DND-41 (cell line): Measurements from ENCODE around the gene PSMA8.
"Not testable (repeated sequence)": the region's sequence is repeated elsewhere in the genome, so short reads cannot be mapped to it uniquely, and the experiment has no call there.

Experiments used
- ATAC-seq: fragments of 200-7000 bp; cut with Tn5 transposase; 3 replicates; pipeline ENCODE4 v1.9.1; 2021; ENCODE audit warnings: low read depth; ENCODE audit not compliant: insufficient read depth
- DNase-seq: peaks from one replicate; pipeline ENCODE4 v3.0.0-alpha.2; 2020
- H2AFZ ChIP-seq: 2 replicates; pipeline ENCODE4 v1.6.0; 2012; ENCODE audit warnings: low read depth, low read length
- H3K27ac ChIP-seq: 2 replicates; pipeline ENCODE4 v1.5.1; 2012; ENCODE audit warnings: low read length, inconsistent platforms
- H3K27me3 ChIP-seq: fragments of 200-600 bp; sonication (generic); 2 replicates; pipeline ENCODE4 v1.6.0; 2012; ENCODE audit warnings: low read length, mild to moderate bottlenecking, inconsistent platforms; ENCODE audit not compliant: insufficient read depth, poor library complexity
- H3K36me3 ChIP-seq: 2 replicates; pipeline ENCODE4 v1.5.1; 2012; ENCODE audit warnings: low read length, inconsistent platforms; ENCODE audit not compliant: insufficient read depth
- H3K4me1 ChIP-seq: 2 replicates; pipeline ENCODE4 v1.5.1; 2012; ENCODE audit warnings: mild to moderate bottlenecking, low read length; ENCODE audit not compliant: insufficient read depth
- H3K4me2 ChIP-seq: 2 replicates; pipeline ENCODE4 v1.6.0; 2012; ENCODE audit warnings: mild to moderate bottlenecking, moderate library complexity, low read length, inconsistent platforms; ENCODE audit not compliant: insufficient read depth
- H3K4me3 ChIP-seq, 2 experiments: fragments of 200-600 bp in 1 of 2; shearing (Covaris generic) in 1 of 2; 2 replicates each; pipeline ENCODE4 v1.5.1; 2012 to 2016; ENCODE audit warnings: inconsistent platforms in 2 of 2, low read length in 2 of 2, mild to moderate bottlenecking in 2 of 2, low read depth in 1 of 2, moderate library complexity in 1 of 2
- H3K79me2 ChIP-seq: 2 replicates; pipeline ENCODE4 v1.6.0; 2012; ENCODE audit warnings: low read length, inconsistent platforms; ENCODE audit not compliant: insufficient read depth
- H3K9ac ChIP-seq: 2 replicates; pipeline ENCODE4 v1.6.0; 2012; ENCODE audit warnings: low read depth, mild to moderate bottlenecking, inconsistent platforms, low read length, moderate library complexity
- H3K9me3 ChIP-seq: 2 replicates; pipeline ENCODE4 v1.5.1; 2012; ENCODE audit warnings: low read length, moderate library complexity, mild to moderate bottlenecking, inconsistent platforms; ENCODE audit not compliant: insufficient read depth, severe bottlenecking
- H4K20me1 ChIP-seq: 2 replicates; pipeline ENCODE4 v1.6.0; 2012; ENCODE audit warnings: low read length; ENCODE audit not compliant: insufficient read depth
- EZH2 ChIP-seq: IDR thresholded peaks from 3 replicates; pipeline ENCODE4 v1.6.1; 2012; ENCODE audit warnings: borderline replicate concordance, low read depth, mild to moderate bottlenecking, moderate library complexity, low read length, inconsistent platforms; ENCODE audit not compliant: severe bottlenecking
- TF ChIP-seq, protein P1 (sequence below): IDR thresholded peaks from 2 replicates; pipeline ENCODE4 v1.5.1; 2012; ENCODE audit warnings: borderline replicate concordance, low read length, moderate library complexity, mild to moderate bottlenecking; ENCODE audit not compliant: poor library complexity, severe bottlenecking; ENCODE audit errors: extremely low read depth

PSMA8 gene

DNA sequence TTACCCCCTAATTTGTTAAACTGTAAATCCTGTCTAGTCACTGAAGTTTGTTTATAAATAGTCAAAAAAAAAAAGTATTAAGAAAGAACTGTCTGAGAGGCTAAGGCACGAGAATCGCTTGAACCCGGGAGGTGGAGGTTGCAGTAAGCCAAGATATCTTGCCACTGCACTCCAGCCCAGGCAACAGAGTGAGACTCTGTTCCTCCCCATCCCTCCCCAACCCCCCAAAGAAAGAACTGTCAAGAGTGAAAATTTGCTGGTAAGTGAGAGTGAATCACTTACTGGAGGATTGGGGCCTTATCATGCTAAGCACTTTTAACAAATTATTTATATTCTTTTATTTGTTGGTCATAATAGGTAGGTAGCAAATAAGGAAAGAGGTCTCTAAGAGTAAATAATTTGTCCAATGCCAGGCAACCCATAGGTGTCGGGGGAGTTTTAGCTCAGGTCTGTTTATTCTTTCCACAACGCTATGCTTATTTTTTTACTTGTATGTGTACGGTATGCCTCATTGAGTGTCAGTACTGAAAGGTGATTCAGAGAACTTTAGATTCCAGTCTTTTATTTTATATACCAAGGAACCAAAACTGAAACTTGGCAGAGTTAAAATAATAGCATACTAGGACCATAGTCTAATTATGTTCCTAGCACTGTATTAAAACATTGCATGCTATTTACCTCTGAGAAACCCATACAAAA lies 95.0 kb downstream of the PSMA8 start:
- peak overlapping the region; percentile 73; the same call in 1 of the 2 replicates for H3K9ac ChIP-seq
- no peaks in the 10 kb centered on the region for H3K27me3 ChIP-seq
- peak overlapping the region in 1 of 2 experiments; percentile 76; a peak in 1 of 4 replicates for H3K4me3 ChIP-seq
- peak overlapping the region; percentile 86 for H3K4me2 ChIP-seq
- DNase-seq, result no peak
- H2AFZ ChIP-seq, result no peak overlapping the region
- TF ChIP-seq, protein P1, sequence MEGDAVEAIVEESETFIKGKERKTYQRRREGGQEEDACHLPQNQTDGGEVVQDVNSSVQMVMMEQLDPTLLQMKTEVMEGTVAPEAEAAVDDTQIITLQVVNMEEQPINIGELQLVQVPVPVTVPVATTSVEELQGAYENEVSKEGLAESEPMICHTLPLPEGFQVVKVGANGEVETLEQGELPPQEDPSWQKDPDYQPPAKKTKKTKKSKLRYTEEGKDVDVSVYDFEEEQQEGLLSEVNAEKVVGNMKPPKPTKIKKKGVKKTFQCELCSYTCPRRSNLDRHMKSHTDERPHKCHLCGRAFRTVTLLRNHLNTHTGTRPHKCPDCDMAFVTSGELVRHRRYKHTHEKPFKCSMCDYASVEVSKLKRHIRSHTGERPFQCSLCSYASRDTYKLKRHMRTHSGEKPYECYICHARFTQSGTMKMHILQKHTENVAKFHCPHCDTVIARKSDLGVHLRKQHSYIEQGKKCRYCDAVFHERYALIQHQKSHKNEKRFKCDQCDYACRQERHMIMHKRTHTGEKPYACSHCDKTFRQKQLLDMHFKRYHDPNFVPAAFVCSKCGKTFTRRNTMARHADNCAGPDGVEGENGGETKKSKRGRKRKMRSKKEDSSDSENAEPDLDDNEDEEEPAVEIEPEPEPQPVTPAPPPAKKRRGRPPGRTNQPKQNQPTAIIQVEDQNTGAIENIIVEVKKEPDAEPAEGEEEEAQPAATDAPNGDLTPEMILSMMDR, result no peak
- no peak for TF ChIP-seq EZH2
- H4K20me1 ChIP-seq, result peaks cover 4% of the 10 kb centered on the region; the same call in 1 of the 2 replicates
- no peaks in the 10 kb centered on the region; the same call in 1 of the 2 replicates for H3K36me3 ChIP-seq
- no peak overlapping the region for H3K27ac ChIP-seq
- no peaks in the 10 kb centered on the region for H3K9me3 ChIP-seq
- peaks cover 58% of the 10 kb centered on the region for H3K79me2 ChIP-seq
- no peak for ATAC-seq
- peaks cover 38% of the 10 kb centered on the region for H3K4me1 ChIP-seq

DNA sequence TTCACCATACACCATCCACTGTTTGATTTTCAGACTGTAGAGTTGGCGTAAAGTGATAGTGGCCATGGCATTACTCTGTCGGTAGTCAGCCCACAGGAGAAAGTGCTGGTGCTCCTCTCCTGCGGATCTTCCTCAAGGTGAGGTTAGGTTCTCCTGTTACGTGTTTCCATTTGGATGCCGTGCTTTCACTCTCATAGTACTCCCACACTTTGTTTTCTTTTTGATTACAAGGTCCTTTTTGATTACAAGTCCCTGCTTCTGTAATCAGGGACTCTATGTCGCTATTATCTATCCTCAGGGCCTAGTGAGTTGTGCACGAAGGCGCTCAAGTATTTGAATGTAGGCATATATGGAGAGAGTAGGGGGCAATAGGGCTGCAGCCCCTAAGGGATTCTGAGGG lies 96.8 kb downstream of the PSMA8 start:
- Histone ChIP-seq H3K9ac (no peak overlapping the region), H3K36me3 (no peaks in the 10 kb centered on the region; the same call in 1 of the 2 replicates), H3K4me1 (peaks cover 33% of the 10 kb centered on the region), H3K4me2 (peak overlapping the region; percentile 26), H3K27me3 (no peaks in the 10 kb centered on the region), H3K9me3 (no peaks in the 10 kb centered on the region), H3K4me3 (no peak overlapping the region), H2AFZ (no peak overlapping the region), H3K79me2 (peaks cover 65% of the 10 kb centered on the region), H4K20me1 (peaks cover 4% of the 10 kb centered on the region; the same call in 1 of the 2 replicates), H3K27ac (no peak overlapping the region)
- TF ChIP-seq, protein P1, result no peak
- TF ChIP-seq EZH2, result no peak
- ATAC-seq, result no peak
- no peak for DNase-seq

DNA sequence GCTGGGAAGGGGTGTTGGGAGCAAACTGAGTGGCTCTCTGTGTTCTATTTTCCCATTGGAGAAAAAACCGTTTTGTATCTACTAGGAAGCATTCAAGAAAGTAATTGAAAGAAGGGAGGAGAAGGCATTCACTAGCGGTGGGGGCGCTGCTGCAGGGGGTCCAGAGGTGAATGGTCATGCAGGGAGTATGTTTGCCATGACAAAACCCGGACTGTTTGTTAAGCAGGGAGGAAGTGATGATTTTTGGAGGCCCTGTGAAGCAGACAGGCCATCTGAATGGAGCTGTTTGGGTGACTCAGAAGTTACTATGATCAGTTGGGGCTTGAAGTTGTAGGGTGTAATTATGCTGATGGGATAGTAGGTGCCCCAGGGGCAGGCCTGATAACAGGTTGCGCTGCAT lies 99.5 kb downstream of the PSMA8 start:
- TF ChIP-seq EZH2, result no peak
- TF ChIP-seq, protein P1, result no peak
- H3K36me3 ChIP-seq, result no peaks in the 10 kb centered on the region
- H3K27ac ChIP-seq, result no peak overlapping the region
- no peak overlapping the region for H3K4me3 ChIP-seq
- ATAC-seq (no peak), DNase-seq (no peak)
- peaks cover 51% of the 10 kb centered on the region for H3K79me2 ChIP-seq
- H3K9ac ChIP-seq, result no peak overlapping the region
- peaks cover 15% of the 10 kb centered on the region for H3K4me1 ChIP-seq
- no peak overlapping the region for H2AFZ ChIP-seq
- H4K20me1 ChIP-seq, result no peaks in the 10 kb centered on the region; the same call in 1 of the 2 replicates
- no peaks in the 10 kb centered on the region for H3K27me3 ChIP-seq
- no peaks in the 10 kb centered on the region for H3K9me3 ChIP-seq
- no peak overlapping the region for H3K4me2 ChIP-seq

DNA sequence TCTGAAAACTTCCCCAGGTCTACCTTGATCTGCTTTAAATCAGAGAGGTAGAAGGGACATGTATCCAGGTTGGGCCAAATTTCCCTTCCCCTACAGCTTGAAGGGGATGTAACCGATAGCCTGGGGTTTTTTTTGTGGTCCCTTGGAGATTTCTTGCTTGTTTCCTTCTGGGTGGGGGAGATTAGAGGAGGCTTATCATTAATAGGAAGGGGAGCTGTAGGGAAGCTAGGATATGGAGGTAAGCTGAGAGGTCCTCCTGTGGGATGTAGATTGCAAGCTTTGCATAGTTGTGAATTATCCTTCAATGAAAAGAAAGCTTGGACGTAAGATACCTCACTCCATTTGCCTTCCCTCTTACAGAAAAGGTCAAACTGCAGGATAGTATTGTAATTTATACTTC lies 103.7 kb downstream of the PSMA8 start:
- DNase-seq, H3K4me2 ChIP-seq, H3K4me3 ChIP-seq, H4K20me1 ChIP-seq, H3K4me1 ChIP-seq, H3K27me3 ChIP-seq, H3K9ac ChIP-seq, H3K27ac ChIP-seq, H2AFZ ChIP-seq, ATAC-seq, H3K36me3 ChIP-seq, H3K9me3 ChIP-seq: not testable (repeated sequence)
- H3K79me2 ChIP-seq, result peaks cover 18% of the 10 kb centered on the region; the same call in 1 of the 2 replicates

DNA sequence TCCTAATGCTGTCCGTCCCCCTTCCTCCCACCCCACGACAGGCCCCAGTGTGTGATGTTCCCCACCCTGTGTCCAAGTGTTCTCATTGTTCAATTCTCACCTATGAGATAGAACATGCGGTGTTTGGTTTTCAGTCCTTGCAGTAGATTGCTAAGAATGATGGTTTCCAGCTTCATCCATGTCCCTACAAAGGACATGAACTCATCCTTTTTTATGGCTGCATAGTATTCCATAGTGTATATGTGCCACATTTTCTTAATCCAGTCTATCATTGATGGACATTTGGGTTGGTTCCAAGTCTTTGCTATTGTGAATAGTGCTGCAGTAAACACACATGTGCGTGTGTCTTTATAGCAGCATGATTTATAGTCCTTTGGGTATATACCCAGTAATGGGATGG lies 105.0 kb downstream of the PSMA8 start:
- H3K4me2 ChIP-seq, DNase-seq, ATAC-seq, H3K79me2 ChIP-seq, H3K36me3 ChIP-seq, H2AFZ ChIP-seq, H3K9ac ChIP-seq, H3K4me3 ChIP-seq, H3K4me1 ChIP-seq, H4K20me1 ChIP-seq, H3K9me3 ChIP-seq, H3K27ac ChIP-seq, H3K27me3 ChIP-seq: not testable (repeated sequence)

DNA sequence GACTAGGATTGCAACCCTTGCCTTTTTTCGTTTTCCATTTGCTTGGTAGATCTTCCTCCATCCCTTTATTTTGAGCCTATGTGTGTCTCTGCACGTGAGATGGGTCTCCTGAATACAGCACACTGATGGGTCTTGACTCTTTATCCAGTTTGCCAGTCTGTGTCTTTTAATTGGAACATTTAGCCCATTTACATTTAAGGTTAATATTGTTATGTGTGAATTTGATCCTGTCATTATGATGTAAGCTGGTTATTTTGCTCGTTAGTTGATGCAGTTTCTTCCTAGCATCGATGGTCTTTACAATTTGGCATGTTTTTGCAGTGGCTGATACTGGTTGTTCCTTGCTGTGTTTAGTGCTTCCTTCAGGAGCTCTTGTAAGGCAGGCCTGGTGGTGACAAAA lies 108.7 kb downstream of the PSMA8 start:
- not testable (repeated sequence) for H3K4me2 ChIP-seq, H3K9me3 ChIP-seq, ATAC-seq, H2AFZ ChIP-seq, H3K36me3 ChIP-seq, H4K20me1 ChIP-seq, H3K4me1 ChIP-seq, H3K4me3 ChIP-seq, H3K27ac ChIP-seq, H3K9ac ChIP-seq, DNase-seq, H3K27me3 ChIP-seq
- peaks cover 18% of the 10 kb centered on the region; the same call in 1 of the 2 replicates for H3K79me2 ChIP-seq
